CD4-positive, alpha-beta T cell (primary cell): ENCODE measurements around the gene IGF1R. TPM values are rescaled to one million over a fixed set of nuclear protein-coding genes. Genes with fewer than 3 reads are reported as not detected.

Experiments
- ATAC-seq: fragments of 200-7000 bp; cut with Tn5 transposase; one replicate; pipeline ENCODE4 v1.10.0; 2022; ENCODE audit warnings: mild to moderate bottlenecking; ENCODE audit not compliant: poor library complexity
- CTCF ChIA-PET: fragments of 350-600 bp; sonication (Branson Sonifier 250); formaldehyde crosslinking; loops from one replicate; lab custom pipeline; 2021; ENCODE audit warnings: antibody characterized with exemption, inconsistent platforms; lab: Charles Lee
- POLR2A ChIA-PET: fragments of 350-600 bp; sonication (Branson Sonifier 250); formaldehyde crosslinking; loops from one replicate; lab custom pipeline; 2021; ENCODE audit warnings: antibody characterized with exemption, inconsistent platforms; lab: Charles Lee
- DNase-seq, 14 experiments: peaks; one replicate each; pipeline ENCODE4 v3.0.0-alpha.2; 2013 to 2020; ENCODE audit warnings: mixed read lengths in 2 of 14
- H3K27ac ChIP-seq, 2 donors: one replicate each; pipeline versions ENCODE4 v1.5.1 to v1.7.0; 2013; ENCODE audit warnings: low read length in 2 of 2, low read depth in 1 of 2, mild to moderate bottlenecking in 1 of 2
- H3K27me3 ChIP-seq, 2 experiments: 1 replicate in 1 of 2; 2 replicates in 1 of 2; pipeline versions ENCODE4 v1.6.1 to v1.7.0; 2013; ENCODE audit warnings: low read length in 2 of 2, control low read depth in 1 of 2, mild to moderate bottlenecking in 1 of 2, moderate library complexity in 1 of 2; ENCODE audit not compliant: insufficient read depth in 2 of 2, control insufficient read depth in 1 of 2
- H3K36me3 ChIP-seq: one replicate; pipeline ENCODE4 v1.6.1; 2013; ENCODE audit warnings: low read length, control low read depth; ENCODE audit not compliant: insufficient read depth
- H3K4me1 ChIP-seq: one replicate; pipeline ENCODE4 v1.6.1; 2013; ENCODE audit warnings: low read length, control low read depth; ENCODE audit not compliant: insufficient read depth
- H3K4me3 ChIP-seq: one replicate; pipeline ENCODE4 v1.5.1; 2013; ENCODE audit warnings: mild to moderate bottlenecking, low read length, moderate library complexity
- H3K9me3 ChIP-seq, 2 experiments: 1 replicate in 1 of 2; 2 replicates in 1 of 2; pipeline versions ENCODE4 v1.6.1 to v1.7.0; 2013; ENCODE audit warnings: low read length in 2 of 2, mild to moderate bottlenecking in 2 of 2, control low read depth in 1 of 2, moderate library complexity in 1 of 2; ENCODE audit not compliant: control insufficient read depth in 1 of 2, insufficient read depth in 1 of 2
- H3K27ac Mint-ChIP-seq: one replicate; pipeline ENCODE4 v1.8.0; 2020; ENCODE audit warnings: mixed read lengths
- H3K27me3 Mint-ChIP-seq: one replicate; pipeline ENCODE4 v1.8.0; 2021; ENCODE audit warnings: mixed read lengths
- H3K36me3 Mint-ChIP-seq: one replicate; pipeline ENCODE4 v1.8.0; 2021; ENCODE audit warnings: low read depth, mixed read lengths
- H3K4me1 Mint-ChIP-seq: one replicate; pipeline ENCODE4 v1.8.0; 2021; ENCODE audit warnings: low read depth, mixed read lengths
- H3K4me3 Mint-ChIP-seq: one replicate; pipeline ENCODE4 v1.8.0; 2020; ENCODE audit warnings: mild to moderate bottlenecking, mixed read lengths
- H3K9me3 Mint-ChIP-seq: one replicate; pipeline ENCODE4 v1.8.0; 2020; ENCODE audit warnings: mixed read lengths
- intact Hi-C, 2 experiments: fragments of 100-400 bp; cut with DNase I in 1 of 2; cut with micrococcal nuclease in 1 of 2; formaldehyde crosslinking; loops; one replicate each; pipeline versions ENCODE4 v1.15.1 to v1.9.0; 2023 to 2025; cut with DNase I, micrococcal nuclease
- total RNA-seq, 174 experiments: library from RNA in 2 of 174; stranded (reverse) in 2 of 174; gene quantifications; one replicate each; pipeline ENCODE4 v1.2.3 and lab custom pipeline; 2021 to 2026
- TF ChIP-seq, protein P1 (sequence below): fragments of 200-600 bp; IDR thresholded peaks from one replicate; pipeline ENCODE4 v1.8.0; 2022; ENCODE audit warnings: antibody characterized with exemption, mild to moderate bottlenecking

The IGF1R gene
- total RNA-seq, 2 experiments from 2014 or later = 39.2 to 40.3 TPM

DNA sequence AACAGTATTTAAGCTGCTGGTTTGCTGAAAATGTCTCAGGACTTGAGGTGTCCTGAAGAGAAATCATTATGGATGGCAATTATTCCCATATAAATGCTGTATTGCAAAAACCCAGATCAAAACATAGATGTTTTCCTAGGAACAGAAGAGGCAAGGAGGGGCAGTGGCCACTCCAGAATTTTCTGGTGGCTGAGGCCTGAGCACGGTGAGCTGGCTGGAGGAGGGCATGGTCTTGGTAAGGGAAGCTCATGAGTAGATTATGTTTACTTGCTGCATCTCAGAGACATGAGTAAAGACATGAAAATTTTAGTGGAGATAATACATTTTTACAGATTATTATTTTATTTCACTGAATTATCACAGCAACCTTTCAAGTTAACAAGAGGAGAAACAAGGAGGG is 328.2 kb downstream of the IGF1R start:
- Histone ChIP-seq H3K4me3 (no peak overlapping the region), H3K27ac (no peak overlapping the region), H3K36me3 (no peaks in the 10 kb centered on the region), H3K27me3 (no peaks in the 10 kb centered on the region), H3K4me1 (no peaks in the 10 kb centered on the region), H3K9me3 (peaks cover 0 to 4% of the 10 kb centered on the region in 2 experiments)
- intact Hi-C loops = no loop called here
- no peaks in the 10 kb centered on the region for H3K9me3 Mint-ChIP-seq
- ChIA-PET CTCF (no interaction called here), POLR2A (no interaction called here)
- DNase-seq = no peak
- TF ChIP-seq, protein P1, sequence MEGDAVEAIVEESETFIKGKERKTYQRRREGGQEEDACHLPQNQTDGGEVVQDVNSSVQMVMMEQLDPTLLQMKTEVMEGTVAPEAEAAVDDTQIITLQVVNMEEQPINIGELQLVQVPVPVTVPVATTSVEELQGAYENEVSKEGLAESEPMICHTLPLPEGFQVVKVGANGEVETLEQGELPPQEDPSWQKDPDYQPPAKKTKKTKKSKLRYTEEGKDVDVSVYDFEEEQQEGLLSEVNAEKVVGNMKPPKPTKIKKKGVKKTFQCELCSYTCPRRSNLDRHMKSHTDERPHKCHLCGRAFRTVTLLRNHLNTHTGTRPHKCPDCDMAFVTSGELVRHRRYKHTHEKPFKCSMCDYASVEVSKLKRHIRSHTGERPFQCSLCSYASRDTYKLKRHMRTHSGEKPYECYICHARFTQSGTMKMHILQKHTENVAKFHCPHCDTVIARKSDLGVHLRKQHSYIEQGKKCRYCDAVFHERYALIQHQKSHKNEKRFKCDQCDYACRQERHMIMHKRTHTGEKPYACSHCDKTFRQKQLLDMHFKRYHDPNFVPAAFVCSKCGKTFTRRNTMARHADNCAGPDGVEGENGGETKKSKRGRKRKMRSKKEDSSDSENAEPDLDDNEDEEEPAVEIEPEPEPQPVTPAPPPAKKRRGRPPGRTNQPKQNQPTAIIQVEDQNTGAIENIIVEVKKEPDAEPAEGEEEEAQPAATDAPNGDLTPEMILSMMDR = no peak
- H3K27me3 Mint-ChIP-seq = no peaks in the 10 kb centered on the region
- H3K36me3 Mint-ChIP-seq = no peaks in the 10 kb centered on the region
- no peak for ATAC-seq
- no peak overlapping the region for H3K27ac Mint-ChIP-seq
- no peaks in the 10 kb centered on the region for H3K4me1 Mint-ChIP-seq
- no peak overlapping the region for H3K4me3 Mint-ChIP-seq

DNA sequence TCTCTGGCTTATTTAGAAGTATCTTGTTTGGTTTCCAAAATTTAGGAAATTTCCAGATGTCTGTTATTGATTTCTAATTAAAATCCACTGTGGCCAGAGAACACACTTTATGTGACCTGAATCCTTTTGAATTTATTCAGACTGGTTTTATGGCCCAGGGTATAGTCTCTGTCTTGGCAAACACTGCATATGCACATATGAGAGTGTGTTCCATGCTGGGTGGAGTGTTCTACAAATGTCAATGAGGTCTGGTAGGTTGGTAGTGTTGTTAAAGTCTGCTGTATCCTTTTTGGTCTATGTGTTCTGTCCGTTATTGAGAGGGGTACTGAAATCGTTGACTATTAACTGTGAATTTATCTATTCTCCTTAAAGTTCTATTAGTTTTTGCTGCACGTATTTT is 329.1 kb downstream of the IGF1R start:
- ATAC-seq = no peak
- H3K27me3 Mint-ChIP-seq = no peaks in the 10 kb centered on the region
- H3K9me3 ChIP-seq = peaks cover 0 to 4% of the 10 kb centered on the region in 2 experiments
- intact Hi-C loops = no loop called here
- no peaks in the 10 kb centered on the region for H3K4me1 Mint-ChIP-seq
- no peaks in the 10 kb centered on the region for H3K36me3 Mint-ChIP-seq
- no peak overlapping the region for H3K4me3 Mint-ChIP-seq
- no peak overlapping the region for H3K4me3 ChIP-seq
- TF ChIP-seq, protein P1 = no peak
- no peak overlapping the region for H3K27ac Mint-ChIP-seq
- no peaks in the 10 kb centered on the region for H3K4me1 ChIP-seq
- CTCF ChIA-PET = no interaction called here
- H3K36me3 ChIP-seq = no peaks in the 10 kb centered on the region
- no peak for DNase-seq
- no peaks in the 10 kb centered on the region for H3K27me3 ChIP-seq
- no peak overlapping the region for H3K27ac ChIP-seq
- H3K9me3 Mint-ChIP-seq = no peaks in the 10 kb centered on the region
- POLR2A ChIA-PET = no interaction called here

DNA sequence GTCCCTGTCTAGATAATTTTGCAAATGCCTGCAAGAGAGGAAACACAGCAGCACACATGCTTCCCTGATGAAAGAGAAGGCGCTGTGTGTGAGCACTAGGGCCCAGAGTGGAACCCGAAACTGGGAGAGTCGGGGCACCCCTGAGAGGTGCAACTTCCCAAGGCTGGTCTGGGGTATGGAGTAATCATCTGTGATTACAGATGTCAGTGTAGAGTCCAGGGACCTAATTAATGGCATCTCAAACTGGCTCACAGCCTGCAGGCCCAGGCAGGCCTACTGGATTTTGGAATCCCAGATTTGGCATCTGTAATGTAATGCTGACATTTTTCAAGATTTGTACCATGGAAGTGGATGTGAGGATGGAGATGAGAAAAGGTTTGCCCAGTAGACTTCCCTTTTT is 329.8 kb downstream of the IGF1R start:
- Mint-ChIP-seq H3K27ac (no peak overlapping the region), H3K36me3 (no peaks in the 10 kb centered on the region), H3K4me1 (no peaks in the 10 kb centered on the region), H3K4me3 (no peak overlapping the region), H3K9me3 (no peaks in the 10 kb centered on the region), H3K27me3 (no peaks in the 10 kb centered on the region)
- H3K4me1 ChIP-seq = no peaks in the 10 kb centered on the region
- DNase-seq = no peak
- ChIA-PET CTCF (no interaction called here), POLR2A (no interaction called here)
- ATAC-seq = no peak
- TF ChIP-seq, protein P1 = no peak
- intact Hi-C loops = no loop called here
- H3K27me3 ChIP-seq = no peaks in the 10 kb centered on the region
- H3K36me3 ChIP-seq = no peaks in the 10 kb centered on the region
- no peak overlapping the region for H3K27ac ChIP-seq
- no peak overlapping the region for H3K4me3 ChIP-seq
- H3K9me3 ChIP-seq = peaks cover 0 to 4% of the 10 kb centered on the region in 2 experiments
